Endodermal cell (in vitro differentiated cells): ENCODE data around the gene NPY2R. TPM values are rescaled to one million over a fixed set of nuclear protein-coding genes. Genes with fewer than 3 reads are reported as not detected.

Experiments used
- DNase-seq: peaks from one replicate; pipeline ENCODE4 v3.0.0-alpha.2; 2017
- H3K27ac ChIP-seq: 2 replicates; pipeline ENCODE4 v1.5.1; 2013; ENCODE audit warnings: mild to moderate bottlenecking, low read depth, low read length, moderate library complexity
- H3K27me3 ChIP-seq: 2 replicates; pipeline ENCODE4 v1.6.1; 2013; ENCODE audit warnings: mild to moderate bottlenecking, low read length, moderate library complexity; ENCODE audit not compliant: insufficient read depth, control insufficient read depth, poor library complexity, severe bottlenecking
- H3K36me3 ChIP-seq: 2 replicates; pipeline ENCODE4 v1.7.0; 2013; ENCODE audit warnings: mild to moderate bottlenecking, low read length, moderate library complexity; ENCODE audit not compliant: control insufficient read depth, insufficient read depth
- H3K4me1 ChIP-seq: one replicate; pipeline ENCODE4 v1.7.0; 2013; ENCODE audit warnings: low read length; ENCODE audit not compliant: control insufficient read depth, insufficient read depth
- H3K4me3 ChIP-seq: 2 replicates; pipeline ENCODE4 v1.5.1; 2013; ENCODE audit warnings: mild to moderate bottlenecking, low read length, moderate library complexity
- H3K9ac ChIP-seq: 2 replicates; pipeline ENCODE4 v1.6.1; 2013; ENCODE audit warnings: mild to moderate bottlenecking, low read length, moderate library complexity; ENCODE audit not compliant: poor library complexity, severe bottlenecking; ENCODE audit errors: extremely low read depth
- H3K9me3 ChIP-seq: 2 replicates; pipeline ENCODE4 v1.6.1; 2013; ENCODE audit warnings: mild to moderate bottlenecking, low read length, moderate library complexity; ENCODE audit not compliant: control insufficient read depth
- H3K27ac Mint-ChIP-seq: 2 replicates; pipeline ENCODE4 v1.8.0; 2020; ENCODE audit warnings: mixed read lengths
- H3K27me3 Mint-ChIP-seq: 2 replicates; pipeline ENCODE4 v1.8.0; 2021; ENCODE audit warnings: mild to moderate bottlenecking, mixed read lengths; ENCODE audit not compliant: insufficient read depth
- H3K36me3 Mint-ChIP-seq: 2 replicates; pipeline ENCODE4 v1.8.0; 2020; ENCODE audit warnings: low read depth, mixed read lengths
- H3K4me1 Mint-ChIP-seq: 2 replicates; pipeline ENCODE4 v1.8.0; 2020; ENCODE audit warnings: mixed read lengths
- H3K4me3 Mint-ChIP-seq: 2 replicates; pipeline ENCODE4 v1.8.0; 2020; ENCODE audit warnings: mild to moderate bottlenecking, moderate library complexity, mixed read lengths
- H3K9me3 Mint-ChIP-seq: 2 replicates; pipeline ENCODE4 v1.8.0; 2020; ENCODE audit warnings: mild to moderate bottlenecking, mixed read lengths
- WGBS, 2 experiments: methylation state at CpG; one replicate each; pipeline versions ENCODE4 v1.1.5 to v1.1.7; 2013; ENCODE audit warnings: missing lambda C conversion rate in 2 of 2, mixed read lengths in 1 of 2; ENCODE audit not compliant: insufficient coverage in 1 of 2, insufficient read length in 1 of 2; 5-methylcytosine and 5-hydroxymethylcytosine counted together
- long read RNA-seq, 4 experiments: library from polyadenylated mRNA in 2 of 4; library from RNA in 1 of 4; library from capped mRNA in 1 of 4; stranded (forward) in 3 of 4; unstranded in 1 of 4; transcript quantifications; one replicate each; pipeline ENCODE4 v2.0.0, GENCODE V29; 2020 to 2021; ENCODE audit warnings: inconsistent platforms in 1 of 4
- polyA plus RNA-seq, 2 experiments: library from polyadenylated mRNA; stranded (reverse); fragments of 50-300 nt; gene quantifications; one replicate each; pipeline ENCODE4 v1.2.3, GENCODE V29; 2013
- total RNA-seq, 2 donors: library from RNA; stranded (reverse); fragmentation: NEBNext Ultra II Directional in 1 of 2; extraction: Animal tissue kit (Norgen Biotek cat#: 25700) in 1 of 2; gene quantifications; 2 replicates in 1 of 2; 3 replicates in 1 of 2; pipeline ENCODE4 v1.2.1, GENCODE V29; 2021
- TF ChIP-seq, protein P1 (sequence below): fragments of 200-600 bp; sonication (generic); conservative IDR thresholded peaks from 2 replicates; pipeline ENCODE4 v1.5.0; 2021; ENCODE audit warnings: antibody characterized with exemption, mild to moderate bottlenecking

The NPY2R gene, protein sequence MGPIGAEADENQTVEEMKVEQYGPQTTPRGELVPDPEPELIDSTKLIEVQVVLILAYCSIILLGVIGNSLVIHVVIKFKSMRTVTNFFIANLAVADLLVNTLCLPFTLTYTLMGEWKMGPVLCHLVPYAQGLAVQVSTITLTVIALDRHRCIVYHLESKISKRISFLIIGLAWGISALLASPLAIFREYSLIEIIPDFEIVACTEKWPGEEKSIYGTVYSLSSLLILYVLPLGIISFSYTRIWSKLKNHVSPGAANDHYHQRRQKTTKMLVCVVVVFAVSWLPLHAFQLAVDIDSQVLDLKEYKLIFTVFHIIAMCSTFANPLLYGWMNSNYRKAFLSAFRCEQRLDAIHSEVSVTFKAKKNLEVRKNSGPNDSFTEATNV
- not detected for total RNA-seq
- 0.28 TPM for polyA plus RNA-seq (2013, experiment 1 of 2)
- 0.33 TPM for polyA plus RNA-seq (2013, experiment 2 of 2)
- long read RNA-seq, experiment 1 = 0 reads
- long read RNA-seq, experiment 2 = 0 reads
- long read RNA-seq, experiment 3 = 0 reads
- long read RNA-seq, experiment 4 = 0 reads

- Histone ChIP-seq H3K4me3 (peak within 1 kb of the TSS; percentile 85), H3K9ac (no peak within 1 kb of the TSS), H3K36me3 (no peaks in the 10 kb centered on the region), H3K4me1 (no peaks in the 10 kb centered on the region), H3K27me3 (peaks cover 57% of the 10 kb centered on the region), H3K27ac (no peak within 1 kb of the TSS), H3K9me3 (no peaks in the 10 kb centered on the region)
- DNase-seq = peak; percentile 91
- Mint-ChIP-seq H3K36me3 (no peaks in the 10 kb centered on the region), H3K4me1 (peaks cover 7% of the 10 kb centered on the region), H3K9me3 (no peaks in the 10 kb centered on the region), H3K4me3 (peak within 1 kb of the TSS; percentile 69), H3K27me3 (peaks cover 60% of the 10 kb centered on the region), H3K27ac (no peak within 1 kb of the TSS)
- TF ChIP-seq, protein P1, sequence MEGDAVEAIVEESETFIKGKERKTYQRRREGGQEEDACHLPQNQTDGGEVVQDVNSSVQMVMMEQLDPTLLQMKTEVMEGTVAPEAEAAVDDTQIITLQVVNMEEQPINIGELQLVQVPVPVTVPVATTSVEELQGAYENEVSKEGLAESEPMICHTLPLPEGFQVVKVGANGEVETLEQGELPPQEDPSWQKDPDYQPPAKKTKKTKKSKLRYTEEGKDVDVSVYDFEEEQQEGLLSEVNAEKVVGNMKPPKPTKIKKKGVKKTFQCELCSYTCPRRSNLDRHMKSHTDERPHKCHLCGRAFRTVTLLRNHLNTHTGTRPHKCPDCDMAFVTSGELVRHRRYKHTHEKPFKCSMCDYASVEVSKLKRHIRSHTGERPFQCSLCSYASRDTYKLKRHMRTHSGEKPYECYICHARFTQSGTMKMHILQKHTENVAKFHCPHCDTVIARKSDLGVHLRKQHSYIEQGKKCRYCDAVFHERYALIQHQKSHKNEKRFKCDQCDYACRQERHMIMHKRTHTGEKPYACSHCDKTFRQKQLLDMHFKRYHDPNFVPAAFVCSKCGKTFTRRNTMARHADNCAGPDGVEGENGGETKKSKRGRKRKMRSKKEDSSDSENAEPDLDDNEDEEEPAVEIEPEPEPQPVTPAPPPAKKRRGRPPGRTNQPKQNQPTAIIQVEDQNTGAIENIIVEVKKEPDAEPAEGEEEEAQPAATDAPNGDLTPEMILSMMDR = peak; percentile 81
- WGBS, 2 experiments = 2% methylated on average over 19 to 55 of the region's 55 CpGs
Observed at GRCh38 chr4:155208258-155209054, at the start of gene NPY2R. Gene NPY2R (plus strand): TSS chr4:155208636. CDS start chr4:155213940, 5,304 bp downstream.

GRCh38 chr4:155161357-155161756, 47.1 kb upstream of the NPY2R start:
- WGBS, 2 experiments = 94 to 100% methylated on average over 1 to 3 of the region's 3 CpGs
- H3K9me3 Mint-ChIP-seq = no peaks in the 10 kb centered on the region
- Histone ChIP-seq H3K4me1 (no peaks in the 10 kb centered on the region), H3K9ac (no peak overlapping the region), H3K36me3 (no peaks in the 10 kb centered on the region), H3K4me3 (no peak overlapping the region), H3K9me3 (no peaks in the 10 kb centered on the region), H3K27ac (no peak overlapping the region), H3K27me3 (peaks cover 22% of the 10 kb centered on the region)
- no peaks in the 10 kb centered on the region for H3K36me3 Mint-ChIP-seq
- H3K4me3 Mint-ChIP-seq = no peak overlapping the region
- H3K4me1 Mint-ChIP-seq = no peaks in the 10 kb centered on the region
- H3K27ac Mint-ChIP-seq = no peak overlapping the region
- TF ChIP-seq, protein P1 = no peak
- peaks cover 17% of the 10 kb centered on the region for H3K27me3 Mint-ChIP-seq
- DNase-seq = no peak

- Histone ChIP-seq H3K4me3 (no peak overlapping the region), H3K4me1 (no peaks in the 10 kb centered on the region), H3K27ac (no peak overlapping the region), H3K27me3 (no peaks in the 10 kb centered on the region), H3K9ac (no peak overlapping the region), H3K36me3 (no peaks in the 10 kb centered on the region), H3K9me3 (no peaks in the 10 kb centered on the region)
- Mint-ChIP-seq H3K36me3 (no peaks in the 10 kb centered on the region), H3K4me3 (no peak overlapping the region), H3K4me1 (no peaks in the 10 kb centered on the region), H3K9me3 (no peaks in the 10 kb centered on the region), H3K27me3 (no peaks in the 10 kb centered on the region), H3K27ac (no peak overlapping the region)
- WGBS, 2 experiments = 65 to 84% methylated on average over 2 of the region's 2 CpGs
- no peak for DNase-seq
- TF ChIP-seq, protein P1 = no peak
Observed at GRCh38 chr4:155164718-155165117, 43.7 kb upstream of the NPY2R start.
